ENCODE data around the gene CSNK1G3.

The CSNK1G3 gene

DNA sequence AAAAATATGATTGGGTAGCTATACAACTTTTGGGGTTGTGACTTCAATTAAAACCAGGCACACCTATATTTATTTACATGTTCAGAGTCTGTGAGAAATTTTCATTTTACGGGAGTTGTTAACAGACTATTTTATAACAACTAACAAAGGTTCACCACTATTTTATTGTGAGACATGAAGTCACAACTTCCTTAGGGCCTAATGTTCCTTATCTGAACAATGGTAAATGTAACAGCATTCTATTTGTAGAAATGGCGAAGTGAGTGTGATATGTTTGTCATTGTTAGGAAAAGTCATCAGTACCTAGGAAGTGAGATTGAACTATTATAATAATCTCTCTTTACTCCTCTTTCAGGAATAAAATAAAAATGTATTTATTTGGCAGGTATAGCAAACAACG lies 67.4 kb downstream of the CSNK1G3 start:
- FAIRE-seq (no peak), DNase-seq (ENCODE audit: insufficient read length) (no peak)
- TF ChIP-seq TAF1 (IDR thresholded peaks at IDR 0.05; ENCODE audit: borderline replicate concordance, low read depth, low read length) (no peak), POLR2A (IDR thresholded peaks at IDR 0.05; ENCODE audit: low read depth, low read length) (no peak)

DNA sequence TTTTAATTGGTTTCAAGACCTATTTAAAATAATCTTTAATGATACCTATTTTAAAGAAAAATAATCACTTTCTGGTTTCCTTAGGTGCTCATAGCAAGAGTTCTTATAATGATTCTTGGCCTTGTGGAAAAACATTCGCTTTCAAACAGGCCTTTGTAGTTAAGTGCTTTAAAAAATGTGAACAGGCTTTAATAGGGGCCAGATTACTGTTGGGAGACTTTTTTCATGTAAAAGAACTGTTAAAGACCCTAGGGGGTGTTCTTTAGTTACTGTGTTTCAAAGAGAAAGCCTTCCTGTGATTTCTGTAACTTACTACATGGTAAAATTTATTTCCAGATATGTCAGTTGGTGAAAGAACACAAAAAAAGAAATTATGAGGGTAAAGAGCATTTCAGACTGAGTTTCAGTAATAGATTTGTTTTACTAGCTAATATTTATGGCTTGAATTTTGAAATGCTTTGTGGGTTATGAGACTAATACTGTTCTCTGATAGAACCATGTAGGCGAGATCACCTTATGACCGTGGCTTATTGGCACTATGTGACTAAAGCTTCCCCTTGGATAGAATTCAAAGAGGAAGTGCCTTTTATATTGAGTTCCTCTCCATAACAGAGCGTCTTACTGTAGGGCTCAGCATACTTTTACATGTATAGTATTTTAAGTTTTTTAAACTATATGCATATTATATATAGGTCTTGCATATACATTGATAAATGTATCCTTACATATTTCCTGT lies 70.7 kb downstream of the CSNK1G3 start:
- no peak for TF ChIP-seq POLR2A (IDR thresholded peaks at IDR 0.05; ENCODE audit: low read depth, low read length)
- no peak for TF ChIP-seq TAF1 (IDR thresholded peaks at IDR 0.05; ENCODE audit: borderline replicate concordance, low read depth, low read length)
- no peak for TF ChIP-seq POLR2AphosphoS5 (IDR thresholded peaks at IDR 0.05; ENCODE audit: low read depth, low read length)
- no peak for FAIRE-seq
- no peak for DNase-seq (ENCODE audit: insufficient read length)

DNA sequence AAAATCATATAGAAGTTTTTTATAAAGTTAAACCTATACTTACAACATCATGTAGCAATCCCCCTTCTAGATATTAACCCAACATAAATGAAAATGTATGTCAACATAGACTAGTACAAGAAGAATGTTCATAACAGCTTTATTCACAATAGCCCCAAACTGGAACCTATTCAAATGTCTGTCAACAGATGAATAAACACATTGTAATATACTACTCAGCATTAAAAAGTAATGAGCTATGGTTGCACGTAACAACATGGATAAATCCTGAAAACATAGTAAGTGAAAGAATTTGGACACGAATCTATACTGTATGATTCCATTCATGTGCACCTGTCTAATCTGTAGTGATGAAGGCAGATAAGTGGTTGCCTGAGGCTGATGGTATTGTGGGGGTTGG lies 73.9 kb downstream of the CSNK1G3 start:
- TF ChIP-seq TAF1 (IDR thresholded peaks at IDR 0.05; ENCODE audit: borderline replicate concordance, low read depth, low read length) = no peak
- no peak for DNase-seq (ENCODE audit: insufficient read length)
- FAIRE-seq = no peak

- TF ChIP-seq POLR2A (IDR thresholded peaks at IDR 0.05; ENCODE audit: low read depth, low read length) (no peak), POLR2AphosphoS5 (IDR thresholded peaks at IDR 0.05; ENCODE audit: low read depth, low read length) (no peak), TAF1 (IDR thresholded peaks at IDR 0.05; ENCODE audit: borderline replicate concordance, low read depth, low read length) (no peak)
- FAIRE-seq (no peak), DNase-seq (ENCODE audit: insufficient read length) (no peak)
Observed at GRCh38 chr5:123594434-123594833, 82.5 kb downstream of the CSNK1G3 start.

GRCh38 chr5:123597018-123597417 lies 85.0 kb downstream of the CSNK1G3 start:
- FAIRE-seq = no peak
- DNase-seq (ENCODE audit: insufficient read length) = no peak
- TF ChIP-seq TAF1 (IDR thresholded peaks at IDR 0.05; ENCODE audit: borderline replicate concordance, low read depth, low read length) (no peak), POLR2AphosphoS5 (IDR thresholded peaks at IDR 0.05; ENCODE audit: low read depth, low read length) (no peak), POLR2A (IDR thresholded peaks at IDR 0.05; ENCODE audit: low read depth, low read length) (no peak)

- DNase-seq (ENCODE audit: insufficient read length) = no peak
- TF ChIP-seq POLR2A (IDR thresholded peaks at IDR 0.05; ENCODE audit: low read depth, low read length) (no peak), POLR2AphosphoS5 (IDR thresholded peaks at IDR 0.05; ENCODE audit: low read depth, low read length) (no peak), TAF1 (IDR thresholded peaks at IDR 0.05; ENCODE audit: borderline replicate concordance, low read depth, low read length) (no peak)
- FAIRE-seq = no peak
Observed at GRCh38 chr5:123598028-123598689, 86.2 kb downstream of the CSNK1G3 start.

DNA sequence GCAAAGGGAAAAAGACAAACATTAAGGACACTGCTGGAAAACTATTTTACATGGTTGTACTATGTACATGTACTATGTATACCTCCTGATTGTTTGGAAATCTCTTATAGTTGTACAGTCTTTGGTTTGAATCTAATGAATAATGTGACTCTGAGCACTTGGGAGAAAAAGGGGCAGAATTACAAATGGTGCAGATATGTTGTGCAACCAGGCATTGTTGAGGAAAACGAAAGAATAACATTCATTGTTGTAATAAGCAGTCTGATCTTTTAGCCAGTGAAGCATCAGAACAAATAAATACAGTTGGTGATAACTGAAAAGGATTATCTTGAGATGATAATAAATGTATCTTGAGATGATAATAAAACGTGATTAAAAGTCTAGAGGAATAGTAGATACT lies 87.2 kb downstream of the CSNK1G3 start:
- no peak for FAIRE-seq
- TF ChIP-seq POLR2AphosphoS5 (IDR thresholded peaks at IDR 0.05; ENCODE audit: low read depth, low read length) = no peak
- no peak for TF ChIP-seq TAF1 (IDR thresholded peaks at IDR 0.05; ENCODE audit: borderline replicate concordance, low read depth, low read length)
- no peak for TF ChIP-seq POLR2A (IDR thresholded peaks at IDR 0.05; ENCODE audit: low read depth, low read length)
- DNase-seq (ENCODE audit: insufficient read length) = no peak

- TF ChIP-seq POLR2AphosphoS5 (IDR thresholded peaks at IDR 0.05; ENCODE audit: low read depth, low read length) = no peak
- TF ChIP-seq POLR2A (IDR thresholded peaks at IDR 0.05; ENCODE audit: low read depth, low read length) = no peak
- no peak for TF ChIP-seq TAF1 (IDR thresholded peaks at IDR 0.05; ENCODE audit: borderline replicate concordance, low read depth, low read length)
- FAIRE-seq (no peak), DNase-seq (ENCODE audit: insufficient read length) (no peak)
Observed at GRCh38 chr5:123601610-123602009, 89.6 kb downstream of the CSNK1G3 start.

DNA sequence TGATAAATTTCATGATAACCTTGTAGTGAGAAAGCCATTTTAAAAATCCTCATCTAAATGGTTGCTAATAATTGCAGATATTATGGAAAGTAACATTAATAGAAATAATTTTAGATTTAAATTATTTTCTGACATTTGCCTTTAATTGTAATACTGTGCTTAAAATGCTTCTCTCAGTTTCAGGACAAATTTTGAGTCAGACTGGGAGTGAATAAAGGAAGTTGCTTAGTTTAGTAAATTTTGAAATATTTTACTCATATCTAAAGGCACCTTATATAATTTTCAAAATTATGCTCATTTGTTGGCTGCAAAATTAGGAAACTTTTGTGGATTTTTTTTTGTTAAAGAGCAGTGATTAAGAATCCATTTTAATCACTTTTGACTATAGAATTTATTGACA lies 93.8 kb downstream of the CSNK1G3 start:
- no peak for TF ChIP-seq TAF1 (IDR thresholded peaks at IDR 0.05; ENCODE audit: borderline replicate concordance, low read depth, low read length)
- no peak for TF ChIP-seq POLR2A (IDR thresholded peaks at IDR 0.05; ENCODE audit: low read depth, low read length)
- DNase-seq (ENCODE audit: insufficient read length) (no peak), FAIRE-seq (no peak)

- no peak for DNase-seq (ENCODE audit: insufficient read length)
- TF ChIP-seq POLR2AphosphoS5 (IDR thresholded peaks at IDR 0.05; ENCODE audit: low read depth, low read length) (no peak), TAF1 (IDR thresholded peaks at IDR 0.05; ENCODE audit: borderline replicate concordance, low read depth, low read length) (no peak), POLR2A (IDR thresholded peaks at IDR 0.05; ENCODE audit: low read depth, low read length) (no peak)
- no peak for FAIRE-seq
Observed at GRCh38 chr5:123610209-123610608, 98.2 kb downstream of the CSNK1G3 start.

DNA sequence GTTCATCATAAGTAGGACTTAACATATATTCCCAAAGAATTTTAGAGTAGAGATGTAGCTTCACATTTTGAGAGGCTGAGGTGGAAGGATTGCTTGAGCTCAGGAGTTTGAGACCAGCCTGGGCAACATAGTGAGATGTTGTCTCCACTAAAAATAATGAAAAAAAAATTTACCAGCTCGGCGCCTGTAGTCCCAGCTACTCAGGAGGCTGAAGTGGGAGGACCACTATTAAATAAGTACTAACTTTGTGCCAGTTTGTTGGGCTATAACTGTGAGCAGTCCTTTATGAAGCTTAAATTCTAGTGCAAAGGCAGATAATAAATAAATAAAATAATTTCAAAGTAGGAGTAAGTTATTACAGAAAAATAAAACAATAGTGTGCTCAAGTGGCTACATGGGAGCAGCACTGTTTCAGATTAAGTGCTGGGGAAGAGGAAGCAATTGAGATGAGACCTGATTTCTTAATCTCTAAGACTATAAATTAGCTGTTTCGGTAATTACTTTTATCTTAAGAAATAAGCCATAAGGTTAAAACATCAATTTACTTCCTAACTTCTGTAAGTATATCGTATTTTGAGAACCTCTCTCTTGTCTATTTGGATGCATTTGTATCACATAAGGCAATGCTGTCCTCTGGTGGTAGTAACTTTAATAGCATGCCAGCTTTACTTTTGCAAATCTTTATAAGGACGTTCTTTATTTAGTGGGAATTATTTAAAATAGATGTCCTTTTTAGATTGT lies 98.9 kb downstream of the CSNK1G3 start:
- TF ChIP-seq TAF1 (IDR thresholded peaks at IDR 0.05; ENCODE audit: borderline replicate concordance, low read depth, low read length) = no peak
- no peak for TF ChIP-seq POLR2AphosphoS5 (IDR thresholded peaks at IDR 0.05; ENCODE audit: low read depth, low read length)
- no peak for TF ChIP-seq POLR2A (IDR thresholded peaks at IDR 0.05; ENCODE audit: low read depth, low read length)
- no peak for DNase-seq (ENCODE audit: insufficient read length)
- FAIRE-seq = peak; percentile 84

DNA sequence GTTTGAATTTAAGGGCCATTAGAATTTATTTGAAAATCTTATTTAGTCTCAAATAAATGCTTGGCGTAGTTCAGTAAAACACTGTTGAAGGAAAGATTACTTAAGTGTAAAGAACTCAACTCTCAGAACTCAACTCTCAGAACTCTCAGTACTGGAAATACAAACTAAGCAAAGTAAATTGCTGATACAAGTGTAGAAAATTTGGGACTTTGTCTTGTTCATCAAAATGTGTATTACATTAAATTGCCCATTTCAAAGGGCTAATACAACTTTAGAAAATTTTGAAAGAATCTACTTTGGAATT lies 99.4 kb downstream of the CSNK1G3 start:
- no peak for FAIRE-seq
- no peak for TF ChIP-seq POLR2AphosphoS5 (IDR thresholded peaks at IDR 0.05; ENCODE audit: low read depth, low read length)
- TF ChIP-seq POLR2A (IDR thresholded peaks at IDR 0.05; ENCODE audit: low read depth, low read length) = no peak
- no peak for TF ChIP-seq TAF1 (IDR thresholded peaks at IDR 0.05; ENCODE audit: borderline replicate concordance, low read depth, low read length)
- no peak for DNase-seq (ENCODE audit: insufficient read length)
